Mesenchymal stem cell (in vitro differentiated cells and primary cell): ENCODE results near the gene RRP8.

Experiments used
- DNase-seq: peaks from one replicate; pipeline ENCODE4 v3.0.0-alpha.2; 2013
- H2AFZ ChIP-seq: one replicate; pipeline ENCODE4 v1.6.1; 2013; ENCODE audit warnings: low read depth, mild to moderate bottlenecking, control low read depth, inconsistent platforms, low read length, moderate library complexity
- H2AK5ac ChIP-seq: 2 replicates; pipeline ENCODE4 v1.6.1; 2013; ENCODE audit warnings: low read length, moderate library complexity, mild to moderate bottlenecking, inconsistent platforms; ENCODE audit not compliant: severe bottlenecking
- H2BK120ac ChIP-seq: one replicate; pipeline ENCODE4 v1.6.1; 2013; ENCODE audit warnings: low read depth, mild to moderate bottlenecking, inconsistent platforms, low read length, moderate library complexity
- H2BK12ac ChIP-seq, 2 experiments: one replicate each; pipeline ENCODE4 v1.6.1; 2013; ENCODE audit warnings: inconsistent platforms in 2 of 2, low read length in 2 of 2, mild to moderate bottlenecking in 2 of 2, moderate library complexity in 2 of 2, control low read depth in 1 of 2
- H2BK15ac ChIP-seq: one replicate; pipeline ENCODE4 v1.6.1; 2013; ENCODE audit warnings: mild to moderate bottlenecking, low read depth, inconsistent platforms; ENCODE audit not compliant: poor library complexity, severe bottlenecking
- H2BK5ac ChIP-seq: 2 replicates; pipeline ENCODE4 v1.6.1; 2013; ENCODE audit warnings: low read depth, mild to moderate bottlenecking, low read length, control low read depth, inconsistent platforms; ENCODE audit not compliant: poor library complexity, severe bottlenecking
- H3K14ac ChIP-seq, 2 experiments: one replicate each; pipeline ENCODE4 v1.6.1; 2013; ENCODE audit warnings: inconsistent platforms in 2 of 2, low read length in 2 of 2, control low read depth in 1 of 2, mild to moderate bottlenecking in 1 of 2, moderate library complexity in 1 of 2
- H3K18ac ChIP-seq, 2 experiments: one replicate each; pipeline ENCODE4 v1.6.1; 2013; ENCODE audit warnings: inconsistent platforms in 2 of 2, low read length in 2 of 2, control low read depth in 1 of 2, low read depth in 1 of 2, mild to moderate bottlenecking in 1 of 2
- H3K23ac ChIP-seq, 2 experiments: one replicate each; pipeline ENCODE4 v1.6.1; 2013; ENCODE audit warnings: inconsistent platforms in 2 of 2, low read length in 2 of 2, mild to moderate bottlenecking in 2 of 2, moderate library complexity in 2 of 2, control low read depth in 1 of 2
- H3K27ac ChIP-seq: 2 replicates; pipeline ENCODE4 v1.5.1; 2013; ENCODE audit warnings: mild to moderate bottlenecking, moderate library complexity, low read length, control low read depth, inconsistent platforms; ENCODE audit not compliant: poor library complexity, severe bottlenecking
- H3K27me3 ChIP-seq, 2 experiments: 2 replicates each; pipeline versions ENCODE4 v1.6.1 to v1.7.0; 2013; ENCODE audit warnings: low read length in 2 of 2, mild to moderate bottlenecking in 2 of 2, moderate library complexity in 2 of 2, control low read depth in 1 of 2, inconsistent platforms in 1 of 2; ENCODE audit not compliant: control insufficient read depth in 1 of 2, insufficient read depth in 1 of 2
- H3K36me3 ChIP-seq, 2 experiments: 2 replicates each; pipeline versions ENCODE4 v1.6.1 to v1.7.0; 2013; ENCODE audit warnings: low read length in 2 of 2, control low read depth in 1 of 2, inconsistent platforms in 1 of 2, low read depth in 1 of 2, mild to moderate bottlenecking in 1 of 2; ENCODE audit not compliant: insufficient read depth in 2 of 2, control insufficient read depth in 1 of 2
- H3K4ac ChIP-seq, 2 experiments: one replicate each; pipeline ENCODE4 v1.6.1; 2013; ENCODE audit warnings: inconsistent platforms in 2 of 2, low read length in 2 of 2, mild to moderate bottlenecking in 2 of 2, moderate library complexity in 2 of 2, control low read depth in 1 of 2, low read depth in 1 of 2
- H3K4me1 ChIP-seq: 2 replicates; pipeline ENCODE4 v1.6.1; 2013; ENCODE audit warnings: low read depth, low read length, control low read depth; ENCODE audit not compliant: control insufficient read depth, insufficient read depth
- H3K4me2 ChIP-seq: 2 replicates; pipeline ENCODE4 v1.6.1; 2013; ENCODE audit warnings: low read length, mild to moderate bottlenecking, inconsistent platforms; ENCODE audit not compliant: poor library complexity, severe bottlenecking
- H3K4me3 ChIP-seq, 2 experiments: 2 replicates each; pipeline versions ENCODE4 v1.5.1 to v1.7.0; 2013; ENCODE audit warnings: low read length in 2 of 2, mild to moderate bottlenecking in 2 of 2, control low read depth in 1 of 2, low read depth in 1 of 2; ENCODE audit not compliant: insufficient read depth in 1 of 2
- H3K79me1 ChIP-seq: replicated peaks from 2 replicates; pipeline ENCODE4 v1.6.1; 2013; ENCODE audit warnings: mild to moderate bottlenecking, control low read depth, low read length, inconsistent platforms; ENCODE audit not compliant: poor library complexity, severe bottlenecking
- H3K9ac ChIP-seq: 2 replicates; pipeline ENCODE4 v1.7.0; 2013; ENCODE audit warnings: mild to moderate bottlenecking, low read length, moderate library complexity
- H3K9me3 ChIP-seq: 2 replicates; pipeline ENCODE4 v1.7.0; 2013; ENCODE audit warnings: mild to moderate bottlenecking, low read length; ENCODE audit not compliant: control insufficient read depth
- H4K8ac ChIP-seq: one replicate; pipeline ENCODE4 v1.6.1; 2013; ENCODE audit warnings: inconsistent platforms, mild to moderate bottlenecking, low read length, moderate library complexity
- H4K91ac ChIP-seq: one replicate; pipeline ENCODE4 v1.6.1; 2013; ENCODE audit warnings: mild to moderate bottlenecking, low read length, inconsistent platforms
- WGBS: methylation state at CpG from one replicate; pipeline ENCODE4 v1.1.7; 2013; ENCODE audit warnings: mixed read lengths; 5-methylcytosine and 5-hydroxymethylcytosine counted together

Gene RRP8

DNA sequence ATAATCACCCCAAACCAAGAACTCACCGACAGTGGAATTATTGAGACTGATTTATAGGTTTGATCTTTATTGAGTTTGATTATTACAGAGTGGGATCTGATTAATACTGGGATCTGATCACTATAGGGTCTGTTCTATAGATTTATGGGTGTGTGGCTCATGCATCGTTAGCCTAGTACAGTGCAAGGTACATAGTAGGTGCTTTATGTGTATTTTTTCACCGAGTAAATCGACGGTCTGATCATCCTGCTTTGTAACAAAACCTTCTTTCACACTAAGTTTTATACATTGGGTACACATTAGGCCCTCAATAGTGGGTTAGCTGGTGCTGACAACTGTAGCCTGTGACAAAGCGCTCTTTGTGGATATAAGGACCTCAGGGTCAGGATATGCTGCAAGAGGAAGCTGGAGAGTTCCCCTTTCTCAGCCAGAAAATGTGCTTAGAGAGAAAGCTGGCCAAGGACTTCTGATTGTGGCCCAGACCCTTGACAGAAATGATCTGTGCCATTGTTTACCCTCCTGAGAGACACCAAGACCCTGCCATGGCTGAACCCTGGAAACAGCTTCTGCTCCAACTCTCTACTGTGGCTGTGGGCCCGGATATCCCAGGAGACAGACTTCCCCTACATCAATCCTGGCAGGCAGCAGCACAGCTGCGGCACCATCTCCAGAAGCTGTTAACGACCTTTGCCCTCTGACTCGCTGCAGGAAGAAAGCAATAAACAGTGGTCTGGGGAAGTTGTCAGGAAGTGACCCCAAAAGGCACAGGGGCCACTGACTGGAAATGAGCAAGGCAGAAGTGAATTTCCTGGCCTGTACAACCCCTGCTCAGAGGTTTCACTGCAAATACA lies 31.9 kb upstream of the RRP8 start:
- H2BK12ac ChIP-seq = no peak overlapping the region
- 21% methylated on average over 6 of the region's 10 CpGs for WGBS
- peak; percentile 86 for DNase-seq

DNA sequence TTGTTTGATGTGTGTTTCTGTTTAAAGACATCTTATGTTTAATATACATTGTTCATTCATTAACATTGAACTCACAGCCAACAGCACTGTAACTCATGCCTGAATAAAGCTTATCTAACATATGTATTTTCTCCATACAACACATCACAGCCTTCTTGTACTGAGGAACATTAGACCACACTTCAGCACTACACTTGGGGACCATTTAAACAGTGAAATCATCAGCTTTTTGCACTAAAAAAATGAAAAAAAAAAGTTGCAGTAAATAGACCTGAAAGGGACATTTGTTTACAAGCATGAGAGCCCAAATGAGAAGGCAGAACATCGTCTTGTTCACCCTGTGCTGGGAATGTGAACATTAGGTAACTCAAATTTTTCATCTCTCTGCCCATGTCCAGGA lies 31.1 kb upstream of the RRP8 start:
- Histone ChIP-seq H3K4me2 (no peak overlapping the region), H3K18ac (no peak overlapping the region), H3K4me3 (no peak overlapping the region), H3K27me3 (no peaks in the 10 kb centered on the region), H2BK12ac (no peak overlapping the region), H2BK15ac (no peak overlapping the region), H3K27ac (no peak overlapping the region), H3K79me1 (no peaks in the 10 kb centered on the region), H3K23ac (no peak overlapping the region), H3K9ac (no peak overlapping the region), H3K9me3 (no peaks in the 10 kb centered on the region), H3K4me1 (peaks cover 7% of the 10 kb centered on the region), H3K4ac (no peak overlapping the region), H3K14ac (no peak overlapping the region), H4K91ac (no peak overlapping the region), H2BK120ac (no peak overlapping the region), H2AFZ (no peak overlapping the region), H4K8ac (no peak overlapping the region), H3K36me3 (peaks cover 0 to 28% of the 10 kb centered on the region in 2 experiments), H2BK5ac (no peak overlapping the region), H2AK5ac (no peak overlapping the region)
- WGBS = 23% methylated on average over 1 of the region's 1 CpG
- no peak for DNase-seq

More for the DNA sequence above, 31.9 kb upstream of the RRP8 start:
- Histone ChIP-seq H3K36me3 (peaks cover 0 to 27% of the 10 kb centered on the region in 2 experiments), H3K9ac (no peak overlapping the region), H3K4me2 (no peak overlapping the region), H3K9me3 (no peaks in the 10 kb centered on the region), H3K79me1 (no peaks in the 10 kb centered on the region), H3K18ac (peak overlapping the region; percentile 54 to 78), H2AK5ac (no peak overlapping the region), H3K14ac (no peak overlapping the region), H2AFZ (no peak overlapping the region), H3K27me3 (no peaks in the 10 kb centered on the region), H3K4me1 (peaks cover 7% of the 10 kb centered on the region), H3K4ac (no peak overlapping the region), H2BK5ac (no peak overlapping the region), H4K91ac (no peak overlapping the region), H4K8ac (no peak overlapping the region), H3K4me3 (peak overlapping the region in 1 of 2 experiments; percentile 19), H2BK120ac (peak overlapping the region; percentile 64), H2BK15ac (no peak overlapping the region), H3K23ac (no peak overlapping the region), H3K27ac (no peak overlapping the region)

DNA sequence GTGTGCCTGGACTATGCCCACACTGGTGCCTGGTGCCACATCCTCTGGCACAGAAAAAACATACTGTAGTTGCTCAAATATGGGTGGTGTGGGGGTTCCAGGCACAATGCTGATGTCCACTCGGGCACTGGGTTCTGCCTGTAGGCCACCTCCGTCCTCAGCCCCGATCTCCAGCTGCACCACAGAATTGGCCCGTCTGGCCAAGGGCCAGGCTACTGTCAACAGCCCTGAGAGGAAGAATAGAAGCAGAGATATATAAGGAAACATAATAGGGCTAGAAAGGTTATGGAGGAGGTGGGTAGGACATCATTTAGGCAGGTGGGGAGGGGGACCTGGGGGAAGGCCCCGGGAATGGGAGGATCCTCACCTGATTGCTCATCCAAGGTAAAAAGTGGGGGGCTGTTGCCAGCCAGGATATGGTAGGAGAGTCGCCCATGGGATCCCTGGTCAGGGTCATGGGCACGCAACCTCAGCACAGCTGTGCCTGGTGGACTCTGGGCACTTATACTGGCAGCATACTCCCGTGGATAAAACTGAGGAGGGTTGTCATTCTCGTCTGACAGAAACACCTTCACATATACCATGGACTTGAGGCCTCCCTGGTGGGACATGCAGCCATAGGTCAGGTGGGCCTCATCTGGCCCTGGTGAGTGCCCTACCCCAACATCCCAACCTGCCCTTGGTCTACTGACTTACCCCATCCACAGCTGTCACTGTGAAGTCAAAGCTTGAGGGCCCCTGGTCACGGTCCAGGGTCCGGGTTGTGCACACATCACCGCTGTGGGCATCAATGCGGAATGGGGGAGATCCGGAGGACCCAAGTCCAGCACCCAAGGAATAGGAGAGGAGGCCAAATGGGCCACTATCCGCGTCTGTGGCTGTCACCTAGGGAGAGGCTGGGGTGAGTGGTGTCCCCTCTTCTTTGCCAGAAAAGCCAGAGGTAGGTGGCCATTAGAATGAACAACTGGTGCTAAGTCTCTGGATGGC lies 30.3 kb upstream of the RRP8 start:
- Histone ChIP-seq H4K91ac (peak overlapping the region; percentile 89), H3K4me1 (peaks cover 7% of the 10 kb centered on the region), H3K9ac (no peak overlapping the region), H3K4me3 (no peak overlapping the region), H2BK15ac (peak overlapping the region; percentile 49), H3K27ac (no peak overlapping the region), H3K9me3 (no peaks in the 10 kb centered on the region), H2BK5ac (no peak overlapping the region), H3K4me2 (no peak overlapping the region), H3K4ac (no peak overlapping the region), H3K27me3 (peaks cover 0 to 3% of the 10 kb centered on the region in 2 experiments), H2BK12ac (peak overlapping the region; percentile 75 to 90), H2AFZ (no peak overlapping the region), H4K8ac (peak overlapping the region; percentile 46), H2BK120ac (no peak overlapping the region), H3K18ac (peak overlapping the region; percentile 59 to 80), H2AK5ac (no peak overlapping the region), H3K14ac (no peak overlapping the region), H3K36me3 (peaks cover 0 to 31% of the 10 kb centered on the region in 2 experiments), H3K79me1 (no peaks in the 10 kb centered on the region), H3K23ac (no peak overlapping the region)
- no peak for DNase-seq
- whole genome bisulfite sequencing = 97% methylated on average over 16 of the region's 16 CpGs
